ENCODE results near the gene PODNL1. TPM values are rescaled to one million over a fixed set of nuclear protein-coding genes. Genes with fewer than 3 reads are reported as not detected.

PODNL1 gene
- total RNA-seq, 3 donors from 2014 or later = 0.80 to 8.8 (median 2.3) TPM

- Histone ChIP-seq H3K4me1 (peaks cover 0 to 5% of the 10 kb centered on the region in 2 donors), H3K27me3 (no peaks in the 10 kb centered on the region), H3K9me3 (no peaks in the 10 kb centered on the region), H3K36me3 (no peaks in the 10 kb centered on the region), H3K4me3 (no peak overlapping the region), H3K27ac (no peak overlapping the region)
- DNase-seq (ENCODE audit: low spot score in 2 of 2) = no peak
- TF ChIP-seq CTCF (IDR thresholded peaks at IDR 0.05) (no peak), POLR2AphosphoS5 (IDR thresholded peaks at IDR 0.05) (no peak), POLR2A (IDR thresholded peaks at IDR 0.05) (no peak)
- intact Hi-C loops (cut with DNase I; ENCODE audit: low total_unique reads) = no loop called here
These were observed 35.1 kb downstream of the PODNL1 start for GRCh38 chr19:13902993-13903555.

- no peak overlapping the region for H3K27ac ChIP-seq
- no peak for DNase-seq (ENCODE audit: low spot score in 2 of 2)
- intact Hi-C loops (cut with DNase I; ENCODE audit: low total_unique reads) = no loop called here
These were observed 38.2 kb downstream of the PODNL1 start for GRCh38 chr19:13899912-13900584.

GRCh38 chr19:13899393-13899792, 38.8 kb downstream of the PODNL1 start:
- Histone ChIP-seq H3K36me3 (no peaks in the 10 kb centered on the region), H3K27ac (no peak overlapping the region), H3K4me1 (no peaks in the 10 kb centered on the region), H3K4me3 (no peak overlapping the region), H3K9me3 (no peaks in the 10 kb centered on the region), H3K27me3 (no peaks in the 10 kb centered on the region)
- intact Hi-C loops (cut with DNase I; ENCODE audit: low total_unique reads) = no loop called here
- no peak for DNase-seq (ENCODE audit: low spot score in 2 of 2)
- TF ChIP-seq POLR2A (IDR thresholded peaks at IDR 0.05) (no peak), CTCF (IDR thresholded peaks at IDR 0.05) (no peak), POLR2AphosphoS5 (IDR thresholded peaks at IDR 0.05) (no peak)

More at GRCh38 chr19:13899912-13900584, 38.2 kb downstream of the PODNL1 start:
- no peak for TF ChIP-seq POLR2AphosphoS5 (IDR thresholded peaks at IDR 0.05)
- TF ChIP-seq CTCF (IDR thresholded peaks at IDR 0.05) = no peak
- TF ChIP-seq POLR2A (IDR thresholded peaks at IDR 0.05) = no peak
- no peak overlapping the region for H3K4me3 ChIP-seq
- no peaks in the 10 kb centered on the region for H3K9me3 ChIP-seq
- no peaks in the 10 kb centered on the region for H3K27me3 ChIP-seq
- no peaks in the 10 kb centered on the region for H3K36me3 ChIP-seq
- no peaks in the 10 kb centered on the region for H3K4me1 ChIP-seq

- TF ChIP-seq POLR2AphosphoS5 (IDR thresholded peaks at IDR 0.05) (no peak), POLR2A (IDR thresholded peaks at IDR 0.05) (no peak), CTCF (IDR thresholded peaks at IDR 0.05) (no peak)
- H3K36me3 ChIP-seq = no peaks in the 10 kb centered on the region
- H3K9me3 ChIP-seq = no peaks in the 10 kb centered on the region
- no peaks in the 10 kb centered on the region for H3K4me1 ChIP-seq
- DNase-seq (ENCODE audit: low spot score in 2 of 2) = no peak
- intact Hi-C loops (cut with DNase I; ENCODE audit: low total_unique reads) = no loop called here
- H3K4me3 ChIP-seq = no peak overlapping the region
- H3K27ac ChIP-seq = no peak overlapping the region
- no peaks in the 10 kb centered on the region for H3K27me3 ChIP-seq
These were observed 42.0 kb downstream of the PODNL1 start for GRCh38 chr19:13896227-13896626.

GRCh38 chr19:13894552-13894951, 43.7 kb downstream of the PODNL1 start:
- no peak for DNase-seq (ENCODE audit: low spot score in 2 of 2)
- intact Hi-C loops (cut with DNase I; ENCODE audit: low total_unique reads) = no loop called here
- H3K36me3 ChIP-seq = no peaks in the 10 kb centered on the region
- H3K9me3 ChIP-seq = no peaks in the 10 kb centered on the region
- H3K4me1 ChIP-seq = no peaks in the 10 kb centered on the region
- no peak overlapping the region for H3K27ac ChIP-seq
- H3K27me3 ChIP-seq = no peaks in the 10 kb centered on the region
- H3K4me3 ChIP-seq = no peak overlapping the region
- TF ChIP-seq POLR2AphosphoS5 (IDR thresholded peaks at IDR 0.05) = no peak
- TF ChIP-seq POLR2A (IDR thresholded peaks at IDR 0.05) = no peak
- no peak for TF ChIP-seq CTCF (IDR thresholded peaks at IDR 0.05)

All from breast epithelium (tissue), 4 donors.